Measurements from ENCODE around the gene WDR27. TPM values are rescaled to one million over a fixed set of nuclear protein-coding genes. Genes with fewer than 3 reads are reported as not detected.
A peak's percentile ranks its signal among the peaks of the same experiment; 100 is the strongest.

The WDR27 gene
- total and polyA plus RNA-seq, 9 donors = 16.6 to 53.4 (median 38.7) TPM

GRCh38 chr6:169726049-169726400 lies 24.2 kb upstream of the WDR27 start:
- TF ChIP-seq POLR2A (IDR thresholded peaks at IDR 0.05) (no peak), EP300 (IDR thresholded peaks at IDR 0.05) (no peak), CTCF (IDR thresholded peaks at IDR 0.05) (no peak)
- 95 to 98% (median 96%) methylated on average over 1 of the region's 1 CpG for WGBS, 3 donors
- Histone ChIP-seq H3K36me3 (no peaks in the 10 kb centered on the region), H3K4me3 (no peak overlapping the region), H3K27me3 (no peaks in the 10 kb centered on the region), H3K4me1 (ENCODE audit: insufficient read depth) (peaks cover 3% of the 10 kb centered on the region), H3K27ac (peak overlapping the region in 1 of 2 donors; percentile 96), H3K9me3 (no peaks in the 10 kb centered on the region)
- no peak for DNase-seq
- intact Hi-C loops (cut with DNase I) = loop anchor here in 1 of 4 donors (10.0 kb wide), 1 partner anchor 491 kb away; no protein-coding TSS in a partner anchor

- TF ChIP-seq CTCF (IDR thresholded peaks at IDR 0.05) (no peak), POLR2A (IDR thresholded peaks at IDR 0.05) (no peak), EP300 (IDR thresholded peaks at IDR 0.05) (no peak)
- 11 to 14% (median 12%) methylated on average over 29 of the region's 29 CpGs for WGBS, 3 donors
- H3K9me3 ChIP-seq = no peaks in the 10 kb centered on the region
- peak overlapping the region; percentile 86 to 96 for H3K27ac ChIP-seq
- H3K4me1 ChIP-seq (ENCODE audit: insufficient read depth) = peaks cover 3% of the 10 kb centered on the region
- H3K36me3 ChIP-seq = no peaks in the 10 kb centered on the region
- intact Hi-C loops (cut with DNase I) = loop anchor here in 1 of 4 donors (10.0 kb wide), 1 partner anchor 491 kb away; no protein-coding TSS in a partner anchor
- peak overlapping the region; percentile 69 for H3K4me3 ChIP-seq
- DNase-seq = peak; percentile 75 to 82 (median 80)
- no peaks in the 10 kb centered on the region for H3K27me3 ChIP-seq
Measured at GRCh38 chr6:169725125-169726048, 23.6 kb upstream of the WDR27 start.

GRCh38 chr6:169724494-169725124 lies 22.8 kb upstream of the WDR27 start, which contains the start of gene PHF10:
Gene PHF10, minus strand, starts transcription at chr6:169724500. Its CDS starts 569 bp downstream, at chr6:169723931.
- Histone ChIP-seq H3K36me3 (no peaks in the 10 kb centered on the region), H3K27ac (peak within 1 kb of the TSS; percentile 86 to 96), H3K27me3 (no peaks in the 10 kb centered on the region), H3K9me3 (no peaks in the 10 kb centered on the region), H3K4me3 (peak within 1 kb of the TSS; percentile 77), H3K4me1 (ENCODE audit: insufficient read depth) (peaks cover 3% of the 10 kb centered on the region)
- WGBS, 3 donors = 1 to 2% (median 1%) methylated on average over 17 to 86 of the region's 89 CpGs
- DNase-seq = peak; percentile 60 to 83 (median 77)
- no peak for TF ChIP-seq CTCF (IDR thresholded peaks at IDR 0.05)
- no peak for TF ChIP-seq EP300 (IDR thresholded peaks at IDR 0.05)
- intact Hi-C loops (cut with DNase I) = loop anchor here in 1 of 4 donors (10.0 kb wide), 1 partner anchor 490 kb away; no protein-coding TSS in a partner anchor

GRCh38 chr6:169723991-169724493 lies 22.2 kb upstream of the WDR27 start:
- Histone ChIP-seq H3K9me3 (no peaks in the 10 kb centered on the region), H3K36me3 (no peaks in the 10 kb centered on the region), H3K27ac (peak overlapping the region; percentile 86 to 96), H3K4me3 (peak overlapping the region; percentile 69), H3K4me1 (ENCODE audit: insufficient read depth) (peaks cover 3% of the 10 kb centered on the region), H3K27me3 (no peaks in the 10 kb centered on the region)
- no peak for TF ChIP-seq EP300 (IDR thresholded peaks at IDR 0.05)
- TF ChIP-seq CTCF (IDR thresholded peaks at IDR 0.05) = no peak
- TF ChIP-seq POLR2A (IDR thresholded peaks at IDR 0.05) = no peak
- 0 to 1% (median 1%) methylated on average over 17 to 53 of the region's 89 CpGs for WGBS, 3 donors
- DNase-seq = peak in 3 of 5 donors; percentile 19 to 48 (median 37)
- intact Hi-C loops (cut with DNase I) = loop anchor here in 1 of 4 donors (10.0 kb wide), 1 partner anchor 489 kb away; no protein-coding TSS in a partner anchor
